Suprapubic skin (tissue), 4 donors: ENCODE results near the gene ADAT2. TPM values are rescaled to one million over a fixed set of nuclear protein-coding genes. Genes with fewer than 3 reads are reported as not detected.
A peak's percentile ranks its signal among the peaks of the same experiment; 100 is the strongest.

ENCODE experiments used
- DNase-seq, 2 donors: peaks; one replicate each; pipeline ENCODE4 v3.0.0-alpha.2; 2019; ENCODE audit warnings: low spot score in 2 of 2
- H3K27ac ChIP-seq: fragments of 200-600 bp; sonication (generic); one replicate; pipeline ENCODE4 v1.5.1; 2019
- H3K27me3 ChIP-seq: fragments of 200-600 bp; sonication (generic); one replicate; pipeline ENCODE4 v1.5.1; 2019
- H3K36me3 ChIP-seq: fragments of 200-600 bp; sonication (generic); one replicate; pipeline ENCODE4 v1.5.1; 2019
- H3K4me1 ChIP-seq: fragments of 200-600 bp; sonication (generic); one replicate; pipeline ENCODE4 v1.5.1; 2019
- H3K4me3 ChIP-seq: fragments of 200-600 bp; sonication (generic); one replicate; pipeline ENCODE4 v1.5.1; 2019; ENCODE audit warnings: mild to moderate bottlenecking
- H3K9me3 ChIP-seq: fragments of 200-600 bp; sonication (generic); one replicate; pipeline ENCODE4 v1.5.1; 2019
- CTCF ChIP-seq, 2 donors: fragments of 200-600 bp in 1 of 2; fragments of 450-650 bp in 1 of 2; sonication (generic) in 1 of 2; IDR thresholded peaks; one replicate each; pipeline ENCODE4 v1.5.1; 2016 to 2019; ENCODE audit warnings: antibody characterized with exemption in 2 of 2, mild to moderate bottlenecking in 1 of 2, moderate library complexity in 1 of 2
- EP300 ChIP-seq: sonication (generic); formaldehyde crosslinking; IDR thresholded peaks from one replicate; pipeline ENCODE4 v1.6.1; 2017; ENCODE audit warnings: antibody characterized with exemption
- POLR2A ChIP-seq, 2 donors: fragments of 450-650 bp; IDR thresholded peaks; one replicate each; pipeline ENCODE4 v1.6.1; 2017; ENCODE audit warnings: antibody characterized with exemption in 2 of 2, mild to moderate bottlenecking in 2 of 2, moderate library complexity in 2 of 2
- POLR2AphosphoS5 ChIP-seq, 3 donors: sonication (generic); formaldehyde crosslinking; IDR thresholded peaks; one replicate each; pipeline ENCODE4 v1.6.1; 2017; ENCODE audit warnings: antibody characterized with exemption in 3 of 3
- WGBS: methylation state at CpG from one replicate; pipeline ENCODE4 v1.1.5; 2018; 5-methylcytosine and 5-hydroxymethylcytosine counted together
- total RNA-seq, 4 donors: library from RNA; depleted of rRNA; stranded (reverse); fragments of >200 nt; gene quantifications; one replicate each; pipeline ENCODE4 v1.1.0, GENCODE V29; 2016

Gene ADAT2
- total RNA-seq, 4 donors from 2014 or later = 7.2 to 13.7 (median 8.1) TPM

DNA sequence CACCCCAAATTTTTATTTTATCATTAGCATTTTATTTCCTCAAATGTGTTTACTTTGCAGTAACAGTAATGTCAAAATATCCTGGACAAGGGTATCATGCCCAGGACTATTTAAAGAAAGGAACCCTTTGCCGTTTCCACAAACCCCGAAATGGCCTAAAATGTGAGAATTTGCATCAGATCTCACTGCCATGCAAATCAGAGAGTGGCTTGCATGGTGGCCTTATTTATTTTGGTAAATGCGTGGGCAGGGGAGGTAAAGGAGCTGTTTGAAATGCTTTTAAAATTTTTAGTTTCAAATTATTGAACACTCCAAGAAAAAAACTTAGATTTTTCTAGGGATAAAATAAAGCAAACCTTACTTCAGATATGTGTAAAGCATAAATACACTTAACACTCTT lies 43.8 kb downstream of the ADAT2 start:
- H3K27me3 ChIP-seq = no peaks in the 10 kb centered on the region
- H3K27ac ChIP-seq = no peak overlapping the region
- no peak for DNase-seq
- no peaks in the 10 kb centered on the region for H3K9me3 ChIP-seq
- no peaks in the 10 kb centered on the region for H3K36me3 ChIP-seq
- H3K4me1 ChIP-seq = peaks cover 5% of the 10 kb centered on the region
- WGBS = 92% methylated on average over 3 of the region's 3 CpGs
- TF ChIP-seq EP300 (no peak), POLR2AphosphoS5 (IDR thresholded peaks at IDR 0.05) (no peak), CTCF (IDR thresholded peaks at IDR 0.05) (no peak), POLR2A (IDR thresholded peaks at IDR 0.05) (no peak)
- no peak overlapping the region for H3K4me3 ChIP-seq

DNA sequence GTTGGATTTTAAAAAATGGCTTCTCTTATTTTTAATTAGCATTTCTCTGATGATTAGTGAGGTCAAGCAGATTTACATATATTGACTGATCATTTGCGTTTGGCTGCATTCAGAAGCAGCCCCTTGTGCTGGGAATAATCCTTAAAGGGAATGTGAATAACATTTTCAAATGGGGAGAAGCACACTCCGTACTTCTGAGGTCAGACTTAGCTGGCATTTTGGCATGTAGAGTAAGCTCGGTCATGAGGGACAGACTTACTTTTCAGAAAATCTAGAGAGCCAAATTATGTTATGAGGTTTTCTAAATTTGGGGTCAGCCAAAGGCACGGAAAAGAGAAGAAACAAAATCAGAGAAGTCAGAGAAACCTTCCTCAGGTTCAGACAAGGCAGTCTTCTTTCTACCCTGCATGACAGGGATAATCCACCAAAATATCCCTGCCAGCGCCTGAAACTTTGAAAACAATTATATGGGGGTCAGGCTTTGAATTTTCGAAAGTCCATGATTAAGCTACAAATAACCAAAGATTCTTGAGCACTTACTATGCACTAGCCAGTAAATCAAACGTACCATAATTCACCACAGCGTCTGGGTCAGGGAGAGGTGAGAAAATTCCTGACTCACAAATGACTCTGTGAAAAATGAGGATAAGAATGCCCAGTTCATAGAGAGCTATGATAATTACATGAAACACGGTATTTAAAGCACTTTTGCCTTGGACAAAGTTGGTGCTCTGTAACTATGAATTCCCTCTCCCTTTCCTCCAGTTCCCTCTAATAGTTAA lies 44.9 kb downstream of the ADAT2 start:
- Histone ChIP-seq H3K4me1 (peaks cover 14% of the 10 kb centered on the region), H3K4me3 (no peak overlapping the region), H3K36me3 (no peaks in the 10 kb centered on the region), H3K9me3 (no peaks in the 10 kb centered on the region), H3K27me3 (no peaks in the 10 kb centered on the region), H3K27ac (no peak overlapping the region)
- no peak for DNase-seq
- TF ChIP-seq EP300 = no peak
- TF ChIP-seq POLR2A (IDR thresholded peaks at IDR 0.05) = no peak
- no peak for TF ChIP-seq CTCF (IDR thresholded peaks at IDR 0.05)
- TF ChIP-seq POLR2AphosphoS5 (IDR thresholded peaks at IDR 0.05) = no peak
- WGBS = 77% methylated on average over 9 of the region's 9 CpGs

- H3K9me3 ChIP-seq = no peaks in the 10 kb centered on the region
- 95% methylated on average over 7 of the region's 7 CpGs for WGBS
- TF ChIP-seq CTCF (IDR thresholded peaks at IDR 0.05) = no peak
- no peak for TF ChIP-seq POLR2AphosphoS5 (IDR thresholded peaks at IDR 0.05)
- no peak for TF ChIP-seq EP300
- no peak for TF ChIP-seq POLR2A (IDR thresholded peaks at IDR 0.05)
- no peaks in the 10 kb centered on the region for H3K36me3 ChIP-seq
- H3K27me3 ChIP-seq = no peaks in the 10 kb centered on the region
- H3K27ac ChIP-seq = no peak overlapping the region
- H3K4me3 ChIP-seq = no peak overlapping the region
- peaks cover 28% of the 10 kb centered on the region for H3K4me1 ChIP-seq
- no peak for DNase-seq
Measured at GRCh38 chr6:143402721-143403336, 47.7 kb downstream of the ADAT2 start.

GRCh38 chr6:143401636-143402370 lies 48.7 kb downstream of the ADAT2 start:
- Histone ChIP-seq H3K9me3 (no peaks in the 10 kb centered on the region), H3K4me1 (peaks cover 38% of the 10 kb centered on the region), H3K27ac (peak overlapping the region; percentile 40), H3K4me3 (no peak overlapping the region), H3K36me3 (no peaks in the 10 kb centered on the region), H3K27me3 (no peaks in the 10 kb centered on the region)
- WGBS = 70% methylated on average over 5 of the region's 5 CpGs
- no peak for DNase-seq
- TF ChIP-seq CTCF (IDR thresholded peaks at IDR 0.05) (no peak), EP300 (no peak), POLR2AphosphoS5 (IDR thresholded peaks at IDR 0.05) (no peak), POLR2A (IDR thresholded peaks at IDR 0.05) (no peak)

DNA sequence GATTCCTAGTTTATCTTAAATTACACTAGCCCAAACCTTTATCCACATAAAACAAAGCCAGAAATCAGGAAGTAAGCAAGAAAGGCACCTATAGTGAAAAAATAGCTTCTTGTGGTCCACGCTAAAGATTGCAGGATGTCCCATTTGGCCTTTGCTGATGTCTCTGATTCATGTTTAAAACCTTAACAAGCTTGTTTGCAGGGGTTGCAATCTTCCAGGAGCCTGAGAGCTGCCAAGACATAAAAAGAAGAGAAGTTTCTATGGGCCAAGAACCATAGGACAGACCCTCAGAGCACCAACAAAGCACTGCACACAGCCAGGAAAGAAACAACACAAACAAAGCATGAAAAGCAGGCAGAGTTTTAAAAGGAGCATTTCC lies 49.4 kb downstream of the ADAT2 start:
- H3K9me3 ChIP-seq = no peaks in the 10 kb centered on the region
- H3K27ac ChIP-seq = peak overlapping the region; percentile 40
- no peak for TF ChIP-seq POLR2A (IDR thresholded peaks at IDR 0.05)
- TF ChIP-seq POLR2AphosphoS5 (IDR thresholded peaks at IDR 0.05) = no peak
- TF ChIP-seq CTCF (IDR thresholded peaks at IDR 0.05) = no peak
- no peak for TF ChIP-seq EP300

More for the DNA sequence above, 49.4 kb downstream of the ADAT2 start:
- DNase-seq = no peak
- Histone ChIP-seq H3K4me1 (peaks cover 41% of the 10 kb centered on the region), H3K27me3 (no peaks in the 10 kb centered on the region), H3K36me3 (no peaks in the 10 kb centered on the region), H3K4me3 (no peak overlapping the region)
- WGBS = 38% methylated on average over 1 of the region's 1 CpG
